22Rv1 (cell line): ENCODE data around the gene TMEM232.

Experiments used
- H3K27ac ChIP-seq: fragments of 450-650 bp; 2 replicates; pipeline ENCODE4 v1.5.1; 2017
- ZFX ChIP-seq: fragments of 450-650 bp; IDR thresholded peaks from 2 replicates; pipeline ENCODE4 v1.6.1; 2017; ENCODE audit warnings: antibody characterized with exemption, borderline replicate concordance
- TF ChIP-seq, protein P1 (sequence below): fragments of 450-650 bp; IDR thresholded peaks from 2 replicates; pipeline ENCODE4 v1.5.1; 2017; ENCODE audit warnings: mild to moderate bottlenecking

The TMEM232 gene

DNA sequence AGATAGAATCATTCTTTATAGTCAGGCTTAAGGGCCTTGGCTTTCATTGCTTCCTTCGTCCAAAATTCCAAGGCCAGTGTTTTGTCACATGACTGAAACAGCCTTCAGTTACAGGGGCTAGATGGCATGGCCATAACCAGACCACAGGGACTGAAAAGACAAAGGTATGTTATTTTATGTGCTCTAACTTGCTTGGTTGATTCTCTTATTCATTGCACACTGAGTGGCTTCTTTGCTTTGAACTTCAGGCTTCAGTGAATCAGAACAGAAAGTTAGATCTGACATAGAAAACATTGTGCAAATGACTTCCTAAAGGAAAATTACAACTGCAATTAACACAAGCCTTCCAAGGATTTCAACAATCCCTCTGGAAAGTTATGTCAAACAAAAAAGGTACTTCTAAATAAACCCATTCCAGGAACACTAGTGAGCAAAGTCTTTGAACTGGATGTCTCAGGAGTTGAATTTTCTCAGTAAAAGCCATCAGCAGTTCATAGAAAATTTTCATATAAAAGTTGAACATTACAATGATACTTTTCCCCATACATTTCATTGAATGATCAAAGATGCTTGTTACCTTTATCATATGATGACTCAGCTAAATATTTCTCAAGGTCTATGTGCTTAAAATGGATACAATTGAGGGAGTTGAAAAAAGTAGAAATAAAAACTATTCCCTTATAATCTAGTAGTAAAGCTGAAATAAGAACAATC, 355.3 kb downstream of the TMEM232 start:
- no peak overlapping the region for H3K27ac ChIP-seq
- TF ChIP-seq, protein P1, sequence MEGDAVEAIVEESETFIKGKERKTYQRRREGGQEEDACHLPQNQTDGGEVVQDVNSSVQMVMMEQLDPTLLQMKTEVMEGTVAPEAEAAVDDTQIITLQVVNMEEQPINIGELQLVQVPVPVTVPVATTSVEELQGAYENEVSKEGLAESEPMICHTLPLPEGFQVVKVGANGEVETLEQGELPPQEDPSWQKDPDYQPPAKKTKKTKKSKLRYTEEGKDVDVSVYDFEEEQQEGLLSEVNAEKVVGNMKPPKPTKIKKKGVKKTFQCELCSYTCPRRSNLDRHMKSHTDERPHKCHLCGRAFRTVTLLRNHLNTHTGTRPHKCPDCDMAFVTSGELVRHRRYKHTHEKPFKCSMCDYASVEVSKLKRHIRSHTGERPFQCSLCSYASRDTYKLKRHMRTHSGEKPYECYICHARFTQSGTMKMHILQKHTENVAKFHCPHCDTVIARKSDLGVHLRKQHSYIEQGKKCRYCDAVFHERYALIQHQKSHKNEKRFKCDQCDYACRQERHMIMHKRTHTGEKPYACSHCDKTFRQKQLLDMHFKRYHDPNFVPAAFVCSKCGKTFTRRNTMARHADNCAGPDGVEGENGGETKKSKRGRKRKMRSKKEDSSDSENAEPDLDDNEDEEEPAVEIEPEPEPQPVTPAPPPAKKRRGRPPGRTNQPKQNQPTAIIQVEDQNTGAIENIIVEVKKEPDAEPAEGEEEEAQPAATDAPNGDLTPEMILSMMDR = no peak
- TF ChIP-seq ZFX = no peak
